KMS-11 (cell line): ENCODE data around the gene CLEC3A.

Source experiments
- H2AFZ ChIP-seq: fragments of 200-600 bp; sonication (generic); 2 replicates; pipeline ENCODE4 v1.6.1; 2016; ENCODE audit warnings: antibody characterized with exemption, mixed run types, low read depth
- H3K27ac ChIP-seq: fragments of 200-600 bp; sonication (generic); 2 replicates; pipeline ENCODE4 v1.6.1; 2016; ENCODE audit warnings: mild to moderate bottlenecking, mixed run types
- H3K27me3 ChIP-seq: fragments of 200-600 bp; sonication (generic); 2 replicates; pipeline ENCODE4 v1.6.1; 2017; ENCODE audit warnings: mild to moderate bottlenecking, low read depth, mixed run types, moderate library complexity; ENCODE audit not compliant: insufficient read depth
- H3K36me3 ChIP-seq: fragments of 200-600 bp; sonication (generic); 2 replicates; pipeline ENCODE4 v1.6.1; 2017; ENCODE audit warnings: mild to moderate bottlenecking, mixed run types; ENCODE audit not compliant: insufficient read depth
- H3K4me1 ChIP-seq: fragments of 200-600 bp; sonication (generic); 2 replicates; pipeline ENCODE4 v1.6.1; 2016; ENCODE audit warnings: mild to moderate bottlenecking, low read depth, mixed run types; ENCODE audit not compliant: poor library complexity, severe bottlenecking
- H3K4me2 ChIP-seq: fragments of 200-600 bp; sonication (generic); 2 replicates; pipeline ENCODE4 v1.7.0; 2016; ENCODE audit warnings: mild to moderate bottlenecking, mixed run types
- H3K4me3 ChIP-seq: fragments of 200-600 bp; sonication (generic); IDR thresholded peaks from 2 replicates; pipeline ENCODE4 v1.6.1; 2017; ENCODE audit warnings: low read depth, low read length, mixed read lengths; ENCODE audit not compliant: insufficient read depth
- H3K79me2 ChIP-seq: fragments of 200-600 bp; sonication (generic); 2 replicates; pipeline ENCODE4 v1.6.1; 2016; ENCODE audit warnings: low read depth, mixed run types; ENCODE audit not compliant: insufficient read depth
- H3K9ac ChIP-seq: fragments of 200-600 bp; sonication (generic); 2 replicates; pipeline ENCODE4 v1.6.1; 2016; ENCODE audit warnings: mild to moderate bottlenecking, mixed run types
- H4K20me1 ChIP-seq: fragments of 200-600 bp; sonication (generic); 2 replicates; pipeline ENCODE4 v1.6.1; 2016; ENCODE audit warnings: mild to moderate bottlenecking, mixed run types; ENCODE audit not compliant: insufficient read depth
- CTCF ChIP-seq: fragments of 200-600 bp; sonication (generic); conservative IDR thresholded peaks from 2 replicates; pipeline ENCODE4 v1.6.1; 2017; ENCODE audit warnings: low read depth, mild to moderate bottlenecking, antibody characterized with exemption, low read length, moderate library complexity, mixed read lengths

The CLEC3A gene

GRCh38 chr16:78081341-78081740 is 59.0 kb downstream of the CLEC3A start:
- Histone ChIP-seq H3K9ac (no peak overlapping the region), H3K27me3 (no peaks in the 10 kb centered on the region)
- no peak for TF ChIP-seq CTCF

More at GRCh38 chr16:78081341-78081740, 59.0 kb downstream of the CLEC3A start:
- no peak overlapping the region for H3K27ac ChIP-seq
- H3K4me1 ChIP-seq: no peaks in the 10 kb centered on the region
- H3K79me2 ChIP-seq: no peaks in the 10 kb centered on the region
- H3K36me3 ChIP-seq: no peaks in the 10 kb centered on the region
- H4K20me1 ChIP-seq: no peaks in the 10 kb centered on the region
- no peak overlapping the region for H3K4me2 ChIP-seq
- H2AFZ ChIP-seq: no peak overlapping the region
- no peak overlapping the region for H3K4me3 ChIP-seq
